ENCODE results near the gene CEP76.

GRCh38 chr18:12645254-12645653, 57.3 kb downstream of the CEP76 start:
- TF ChIP-seq POLR2AphosphoS5 (IDR thresholded peaks at IDR 0.05; ENCODE audit: low read depth): no peak
- TF ChIP-seq CTCF (conservative IDR thresholded peaks at IDR 0.05; ENCODE audit: low read depth in 2 of 2): no peak
- no peak for TF ChIP-seq EZH2 (IDR thresholded peaks at IDR 0.05; ENCODE audit: low read depth, unreplicated experiment)
- TF ChIP-seq EZH2phosphoT487 (IDR thresholded peaks at IDR 0.05; ENCODE audit: unreplicated experiment): no peak
- TF ChIP-seq, protein P1, sequence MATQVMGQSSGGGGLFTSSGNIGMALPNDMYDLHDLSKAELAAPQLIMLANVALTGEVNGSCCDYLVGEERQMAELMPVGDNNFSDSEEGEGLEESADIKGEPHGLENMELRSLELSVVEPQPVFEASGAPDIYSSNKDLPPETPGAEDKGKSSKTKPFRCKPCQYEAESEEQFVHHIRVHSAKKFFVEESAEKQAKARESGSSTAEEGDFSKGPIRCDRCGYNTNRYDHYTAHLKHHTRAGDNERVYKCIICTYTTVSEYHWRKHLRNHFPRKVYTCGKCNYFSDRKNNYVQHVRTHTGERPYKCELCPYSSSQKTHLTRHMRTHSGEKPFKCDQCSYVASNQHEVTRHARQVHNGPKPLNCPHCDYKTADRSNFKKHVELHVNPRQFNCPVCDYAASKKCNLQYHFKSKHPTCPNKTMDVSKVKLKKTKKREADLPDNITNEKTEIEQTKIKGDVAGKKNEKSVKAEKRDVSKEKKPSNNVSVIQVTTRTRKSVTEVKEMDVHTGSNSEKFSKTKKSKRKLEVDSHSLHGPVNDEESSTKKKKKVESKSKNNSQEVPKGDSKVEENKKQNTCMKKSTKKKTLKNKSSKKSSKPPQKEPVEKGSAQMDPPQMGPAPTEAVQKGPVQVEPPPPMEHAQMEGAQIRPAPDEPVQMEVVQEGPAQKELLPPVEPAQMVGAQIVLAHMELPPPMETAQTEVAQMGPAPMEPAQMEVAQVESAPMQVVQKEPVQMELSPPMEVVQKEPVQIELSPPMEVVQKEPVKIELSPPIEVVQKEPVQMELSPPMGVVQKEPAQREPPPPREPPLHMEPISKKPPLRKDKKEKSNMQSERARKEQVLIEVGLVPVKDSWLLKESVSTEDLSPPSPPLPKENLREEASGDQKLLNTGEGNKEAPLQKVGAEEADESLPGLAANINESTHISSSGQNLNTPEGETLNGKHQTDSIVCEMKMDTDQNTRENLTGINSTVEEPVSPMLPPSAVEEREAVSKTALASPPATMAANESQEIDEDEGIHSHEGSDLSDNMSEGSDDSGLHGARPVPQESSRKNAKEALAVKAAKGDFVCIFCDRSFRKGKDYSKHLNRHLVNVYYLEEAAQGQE (IDR thresholded peaks at IDR 0.05; ENCODE audit: unreplicated experiment): no peak
- TF ChIP-seq CREB1 (CRISPR knock-in tag; IDR thresholded peaks at IDR 0.05; ENCODE audit: low read depth): no peak
- no peak for TF ChIP-seq JUNB (IDR thresholded peaks at IDR 0.05; ENCODE audit: unreplicated experiment)
- no peak for TF ChIP-seq ZNF462 (CRISPR knock-in tag; IDR thresholded peaks at IDR 0.05)
